Bone marrow (tissue), 2 donors: ENCODE data around the gene XYLT1.
A peak's percentile ranks its signal among the peaks of the same experiment; 100 is the strongest.
"Not testable (repeated sequence)": the region's sequence is repeated elsewhere in the genome, so short reads cannot be mapped to it uniquely, and the experiment has no call there.

Experiments used
- DNase-seq, 2 donors: peaks; one replicate each; lab custom pipeline; 2025; lab: John Stamatoyannopoulos, UW

The XYLT1 gene

GRCh38 chr16:17483351-17483750, 12.6 kb upstream of the XYLT1 start:
- DNase-seq, result no peak

- not testable (repeated sequence) for DNase-seq
Observed at GRCh38 chr16:17482341-17482740, 11.6 kb upstream of the XYLT1 start.

GRCh38 chr16:17481736-17482135, 11.0 kb upstream of the XYLT1 start:
- no peak for DNase-seq

- not testable (repeated sequence) for DNase-seq
Observed at GRCh38 chr16:17477260-17477545, 6.4 kb upstream of the XYLT1 start.

- DNase-seq, result peak in 1 of 2 donors; percentile 52
Observed at GRCh38 chr16:17476414-17477259, 5.9 kb upstream of the XYLT1 start.

- DNase-seq, result no peak
Observed at GRCh38 chr16:17475104-17475503, 4.3 kb upstream of the XYLT1 start.

- DNase-seq, result no peak
Observed at GRCh38 chr16:17474572-17474971, 3.8 kb upstream of the XYLT1 start.

- DNase-seq, result peak in 1 of 2 donors; percentile 76
Observed at GRCh38 chr16:17474037-17474436, 3.3 kb upstream of the XYLT1 start.

GRCh38 chr16:17471719-17472461, 1.1 kb upstream of the XYLT1 start:
- no peak for DNase-seq

- DNase-seq, result peak in 1 of 2 donors; percentile 25
Observed at GRCh38 chr16:17470182-17470907, 415 bp downstream of the XYLT1 start.

GRCh38 chr16:17469741-17470181, 999 bp downstream of the XYLT1 start:
- no peak for DNase-seq

GRCh38 chr16:17469011-17469740, 1.6 kb downstream of the XYLT1 start:
- no peak for DNase-seq

- no peak for DNase-seq
Observed at GRCh38 chr16:17468611-17469010, 2.1 kb downstream of the XYLT1 start.

- DNase-seq, result peak; percentile 11 to 27
Observed at GRCh38 chr16:17467923-17468540, 2.7 kb downstream of the XYLT1 start.

GRCh38 chr16:17466876-17467275, 3.9 kb downstream of the XYLT1 start:
- DNase-seq, result no peak

- DNase-seq, result no peak
Observed at GRCh38 chr16:17465460-17465859, 5.3 kb downstream of the XYLT1 start.

GRCh38 chr16:17463335-17463734, 7.4 kb downstream of the XYLT1 start:
- no peak for DNase-seq

- peak; percentile 9 to 66 for DNase-seq
Observed at GRCh38 chr16:17461951-17462729, 8.6 kb downstream of the XYLT1 start.

GRCh38 chr16:17460890-17461289, 9.9 kb downstream of the XYLT1 start:
- no peak for DNase-seq

- DNase-seq, result peak in 1 of 2 donors; percentile 3
Observed at GRCh38 chr16:17459903-17460521, 10.7 kb downstream of the XYLT1 start.
